GM19025 (cell line): ENCODE measurements around the gene OR52N5.

Source experiments
- ATAC-seq: cut with Tn5 transposase; IDR thresholded peaks from one replicate; pipeline ENCODE4 v1.9.1; 2021; ENCODE audit warnings: mild to moderate bottlenecking, low read depth, moderate library complexity; ENCODE audit not compliant: unreplicated experiment

OR52N5 gene

GRCh38 chr11:5783255-5783654, at the start of gene OR52N5:
Gene OR52N5, minus strand, starts transcription at chr11:5783355. Its CDS starts 4,721 bp downstream, at chr11:5778634.
- no peak for ATAC-seq

GRCh38 chr11:5831196-5831829, 48.2 kb upstream of the OR52N5 start:
- no peak for ATAC-seq

- ATAC-seq, result no peak
Measured at GRCh38 chr11:5818245-5818886, 35.2 kb upstream of the OR52N5 start.

GRCh38 chr11:5815534-5815933, 32.4 kb upstream of the OR52N5 start:
- no peak for ATAC-seq

GRCh38 chr11:5809905-5810795, 27.0 kb upstream of the OR52N5 start:
- no peak for ATAC-seq

- ATAC-seq, result peak; percentile 7
Measured at GRCh38 chr11:5809122-5809519, 26.0 kb upstream of the OR52N5 start.

- ATAC-seq, result peak; percentile 83
Measured at GRCh38 chr11:5808500-5809121, 25.5 kb upstream of the OR52N5 start, which contains the start of gene OR52N2. Gene OR52N2, plus strand, starts transcription at chr11:5808924. Its CDS starts 11,412 bp downstream, at chr11:5820336.

GRCh38 chr11:5807580-5807979, 24.4 kb upstream of the OR52N5 start:
- no peak for ATAC-seq

GRCh38 chr11:5803982-5804381, 20.8 kb upstream of the OR52N5 start:
- no peak for ATAC-seq

- no peak for ATAC-seq
Measured at GRCh38 chr11:5796541-5796940, 13.4 kb upstream of the OR52N5 start.

GRCh38 chr11:5791165-5791564, 8.0 kb upstream of the OR52N5 start, which contains the start of gene OR52N1:
Gene OR52N1, minus strand, starts transcription at chr11:5791265. Its CDS starts 2,449 bp downstream, at chr11:5788816.
- no peak for ATAC-seq

GRCh38 chr11:5767056-5767455, 16.1 kb downstream of the OR52N5 start:
- no peak for ATAC-seq

GRCh38 chr11:5753943-5754342, 29.2 kb downstream of the OR52N5 start, which contains the start of gene OR52N4:
Gene OR52N4, plus strand, starts transcription at chr11:5754243. Its CDS starts 498 bp downstream, at chr11:5754741.
- ATAC-seq, result no peak

- no peak for ATAC-seq
Measured at GRCh38 chr11:5749836-5750235, 33.3 kb downstream of the OR52N5 start.

GRCh38 chr11:5746614-5747013, 36.5 kb downstream of the OR52N5 start:
- no peak for ATAC-seq

GRCh38 chr11:5738431-5738830, 44.7 kb downstream of the OR52N5 start:
- ATAC-seq, result no peak

- ATAC-seq, result no peak
Measured at GRCh38 chr11:5737670-5738392, 45.3 kb downstream of the OR52N5 start.

- no peak for ATAC-seq
Measured at GRCh38 chr11:5737091-5737490, 46.1 kb downstream of the OR52N5 start.

GRCh38 chr11:5736396-5736795, 46.8 kb downstream of the OR52N5 start, which contains the start of gene OR56B1:
Gene OR56B1, plus strand, starts transcription at chr11:5736448. Its CDS starts 69 bp downstream, at chr11:5736517.
- ATAC-seq, result no peak

- no peak for ATAC-seq
Measured at GRCh38 chr11:5727691-5728090, 55.5 kb downstream of the OR52N5 start.
